Prostate gland (tissue), 2 donors: ENCODE measurements around the gene INKA1.

Experiments used
- CTCF ChIP-seq, 4 experiments: fragments of 200-600 bp in 2 of 4; fragments of 450-650 bp in 2 of 4; sonication (generic) in 2 of 4; IDR thresholded peaks; 1 replicate in 3 of 4; 2 replicates in 1 of 4; pipeline ENCODE4 v1.5.1; 2016 to 2019; ENCODE audit warnings: antibody characterized with exemption in 4 of 4, mild to moderate bottlenecking in 2 of 4, moderate library complexity in 2 of 4
- POLR2A ChIP-seq: fragments of 450-650 bp; IDR thresholded peaks from one replicate; pipeline ENCODE4 v1.6.1; 2016; ENCODE audit warnings: antibody characterized with exemption, mild to moderate bottlenecking

DNA sequence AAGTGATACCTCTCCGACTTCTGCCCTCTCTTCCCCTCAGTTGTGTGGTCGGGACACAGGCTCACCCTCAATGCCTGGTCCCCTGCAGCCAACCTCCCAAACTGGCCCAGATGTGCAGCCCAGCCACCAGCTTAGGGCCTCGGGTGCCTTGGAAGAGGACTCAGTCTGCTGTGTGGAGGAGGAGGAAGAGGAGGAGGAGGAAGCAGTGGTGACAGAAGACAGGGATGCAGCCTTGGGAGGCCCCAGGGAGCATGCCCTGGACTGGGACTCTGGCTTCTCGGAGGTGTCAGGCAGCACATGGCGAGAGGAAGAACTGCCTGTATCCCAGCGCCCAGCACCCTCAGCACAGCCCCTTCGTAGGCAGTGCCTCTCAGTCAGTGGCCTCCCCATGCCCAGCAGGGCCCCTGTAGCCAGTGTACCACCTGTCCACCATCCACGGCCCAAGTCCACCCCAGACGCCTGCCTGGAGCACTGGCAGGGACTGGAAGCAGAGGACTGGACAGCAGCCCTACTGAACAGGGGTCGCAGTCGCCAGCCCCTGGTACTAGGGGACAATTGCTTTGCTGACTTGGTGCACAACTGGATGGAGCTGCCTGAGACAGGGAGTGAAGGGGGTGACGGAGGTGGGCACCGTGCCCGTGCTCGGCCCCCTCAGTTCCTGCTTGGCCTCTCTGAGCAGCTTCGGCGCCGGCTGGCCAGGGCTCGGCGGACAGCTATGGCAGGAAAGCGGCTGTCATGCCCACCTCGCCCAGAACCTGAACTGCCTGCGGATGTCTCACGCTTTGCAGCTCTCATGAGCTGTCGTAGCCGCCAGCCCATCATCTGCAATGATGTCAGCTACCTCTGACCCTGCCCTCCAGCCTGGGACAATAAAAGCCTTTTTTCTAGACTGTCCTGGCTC is 1.3 kb downstream of the INKA1 start:
- TF ChIP-seq CTCF (IDR thresholded peaks at IDR 0.05) (no peak), POLR2A (no peak)
